H1 (cell line): ENCODE measurements around the gene TIFAB. TPM values are rescaled to one million over a fixed set of nuclear protein-coding genes. Genes with fewer than 3 reads are reported as not detected.

Experiments used
- CTCF ChIA-PET: fragments of 300-600 bp; sonication (Branson Sonifier 250); formaldehyde crosslinking; loops from one replicate; lab custom pipeline; 2021; ENCODE audit not compliant: partially characterized antibody; lab: Charles Lee
- POLR2A ChIA-PET: fragments of 300-600 bp; sonication (Branson Sonifier 250); formaldehyde crosslinking; loops from one replicate; lab custom pipeline; 2021; ENCODE audit warnings: inconsistent platforms; ENCODE audit not compliant: partially characterized antibody; lab: Charles Lee
- DNase-seq, 2 experiments: peaks; one replicate each; pipeline versions ENCODE4 v3.0.0 to v3.0.0-alpha.2; 2010 to 2022; ENCODE audit warnings: low spot score in 2 of 2, low read depth in 1 of 2, mixed read lengths in 1 of 2
- FAIRE-seq: peaks from 2 replicates; lab custom pipeline; 2011; peaks lifted over from hg19 to GRCh38; lab: Jason Lieb, UNC
- H2AFZ ChIP-seq: 2 replicates; pipeline ENCODE4 v1.8.1; 2012; ENCODE audit warnings: low read length, inconsistent platforms
- H2AK5ac ChIP-seq: 2 replicates; pipeline ENCODE4 v1.6.1; 2013; ENCODE audit warnings: low read depth, low read length
- H2BK120ac ChIP-seq: replicated peaks from 2 replicates; pipeline ENCODE3; 2013; ENCODE audit warnings: low read depth, low read length, inconsistent platforms
- H2BK12ac ChIP-seq: 2 replicates; pipeline ENCODE4 v1.6.1; 2013; ENCODE audit warnings: low read depth, low read length
- H2BK15ac ChIP-seq: 2 replicates; pipeline ENCODE4 v1.6.1; 2013; ENCODE audit warnings: low read length
- H2BK20ac ChIP-seq: 2 replicates; pipeline ENCODE4 v1.6.1; 2013; ENCODE audit warnings: low read length
- H2BK5ac ChIP-seq: 2 replicates; pipeline ENCODE4 v1.6.1; 2013; ENCODE audit warnings: low read depth, low read length
- H3K14ac ChIP-seq: 2 replicates; pipeline ENCODE4 v1.6.1; 2013; ENCODE audit warnings: inconsistent platforms; ENCODE audit not compliant: insufficient read length
- H3K18ac ChIP-seq: 2 replicates; pipeline ENCODE4 v1.6.1; 2013; ENCODE audit warnings: low read length; ENCODE audit errors: extremely low read depth
- H3K23ac ChIP-seq: 2 replicates; pipeline ENCODE4 v1.6.1; 2013; ENCODE audit warnings: inconsistent platforms; ENCODE audit not compliant: insufficient read length
- H3K23me2 ChIP-seq: 2 replicates; pipeline ENCODE4 v1.6.1; 2013; ENCODE audit warnings: low read depth, low read length
- H3K27ac ChIP-seq: 2 replicates; pipeline ENCODE4 v1.6.1; 2011; ENCODE audit warnings: low read depth, low read length, inconsistent platforms
- H3K27me3 ChIP-seq, 4 experiments: replicated peaks in 1 of 4; 1 replicate in 1 of 4; 2 replicates in 3 of 4; pipeline versions ENCODE4 v1.6.1 to v1.8.1; 2011 to 2013; ENCODE audit warnings: low read length in 3 of 4, mild to moderate bottlenecking in 3 of 4, inconsistent platforms in 2 of 4, mixed read lengths in 2 of 4, moderate library complexity in 1 of 4; ENCODE audit not compliant: control insufficient read depth in 3 of 4, insufficient read depth in 3 of 4; ENCODE audit errors: extremely low read depth in 1 of 4
- H3K36me3 ChIP-seq, 4 experiments: 2 replicates each; pipeline versions ENCODE4 v1.6.1 to v1.8.1; 2011 to 2013; ENCODE audit warnings: mild to moderate bottlenecking in 4 of 4, low read length in 3 of 4, moderate library complexity in 2 of 4, control low read depth in 1 of 4, inconsistent platforms in 1 of 4; ENCODE audit not compliant: insufficient read depth in 4 of 4, control insufficient read depth in 2 of 4
- H3K4ac ChIP-seq: replicated peaks from 2 replicates; pipeline ENCODE3; 2013; ENCODE audit warnings: low read length, low read depth, mixed read lengths, inconsistent platforms; ENCODE audit not compliant: insufficient read length
- H3K4me1 ChIP-seq, 4 experiments: replicated peaks in 1 of 4; 1 replicate in 1 of 4; 2 replicates in 3 of 4; pipeline versions ENCODE4 v1.6.1 to v1.8.1; 2011 to 2013; ENCODE audit warnings: low read length in 3 of 4, inconsistent platforms in 2 of 4, mixed read lengths in 1 of 4; ENCODE audit not compliant: insufficient read depth in 4 of 4, control insufficient read depth in 3 of 4
- H3K4me2 ChIP-seq, 2 experiments: 2 replicates each; pipeline versions ENCODE4 v1.6.1 to v1.8.1; 2011 to 2013; ENCODE audit warnings: low read depth in 2 of 2, low read length in 2 of 2, control low read depth in 1 of 2, inconsistent platforms in 1 of 2, mild to moderate bottlenecking in 1 of 2; ENCODE audit not compliant: insufficient read depth in 1 of 2
- H3K4me3 ChIP-seq, 4 experiments: fragments of 200-600, 300-600 bp in 1 of 4; sonication (generic), shearing (Covaris generic), sonication (Bioruptor Twin) in 1 of 4; 2 replicates each; pipeline versions ENCODE4 v1.5.1 to v1.8.1; 2011 to 2016; ENCODE audit warnings: low read length in 4 of 4, low read depth in 3 of 4, control low read depth in 2 of 4, inconsistent platforms in 2 of 4, mild to moderate bottlenecking in 2 of 4, mixed read lengths in 1 of 4, moderate library complexity in 1 of 4; ENCODE audit not compliant: insufficient read depth in 2 of 4; ENCODE audit errors: extremely low read depth in 1 of 4
- H3K56ac ChIP-seq: replicated peaks from 2 replicates; pipeline ENCODE3; 2013; ENCODE audit warnings: low read depth, mild to moderate bottlenecking, mixed read lengths, low read length, inconsistent platforms; ENCODE audit not compliant: insufficient read length
- H3K79me1 ChIP-seq: 2 replicates; pipeline ENCODE4 v1.6.1; 2013; ENCODE audit warnings: low read depth, low read length, control low read depth
- H3K79me2 ChIP-seq, 2 experiments: 2 replicates each; pipeline versions ENCODE4 v1.6.1 to v1.8.1; 2012 to 2013; ENCODE audit warnings: low read length in 2 of 2, mild to moderate bottlenecking in 2 of 2, inconsistent platforms in 1 of 2; ENCODE audit not compliant: insufficient read depth in 2 of 2, control insufficient read depth in 1 of 2
- H3K9ac ChIP-seq, 4 experiments: replicated peaks in 1 of 4; 1 replicate in 1 of 4; 2 replicates in 3 of 4; pipeline versions ENCODE4 v1.6.1 to v1.8.1; 2011 to 2013; ENCODE audit warnings: low read depth in 3 of 4, low read length in 3 of 4, control low read depth in 2 of 4, mild to moderate bottlenecking in 2 of 4, moderate library complexity in 2 of 4, inconsistent platforms in 1 of 4; ENCODE audit errors: extremely low read depth in 1 of 4
- H3K9me3 ChIP-seq, 2 experiments: 2 replicates each; pipeline versions ENCODE4 v1.6.1 to v1.8.1; 2012 to 2013; ENCODE audit warnings: mild to moderate bottlenecking in 2 of 2, moderate library complexity in 2 of 2, control low read depth in 1 of 2, inconsistent platforms in 1 of 2, low read depth in 1 of 2, low read length in 1 of 2, mixed read lengths in 1 of 2; ENCODE audit not compliant: insufficient read depth in 2 of 2
- H4K20me1 ChIP-seq, 2 experiments: replicated peaks in 1 of 2; 2 replicates each; pipeline versions ENCODE3 to v1.8.1; 2011 to 2013; ENCODE audit warnings: inconsistent platforms in 2 of 2, low read length in 2 of 2, mild to moderate bottlenecking in 1 of 2; ENCODE audit not compliant: insufficient read depth in 2 of 2, control insufficient read depth in 1 of 2
- H4K5ac ChIP-seq: 2 replicates; pipeline ENCODE4 v1.6.1; 2013; ENCODE audit warnings: low read length, low read depth, mixed read lengths, inconsistent platforms; ENCODE audit not compliant: insufficient read length
- H4K8ac ChIP-seq: 2 replicates; pipeline ENCODE4 v1.8.0; 2013; ENCODE audit warnings: mild to moderate bottlenecking, moderate library complexity, low read length, inconsistent platforms; ENCODE audit not compliant: insufficient read depth; ENCODE audit errors: extremely low read depth
- H4K91ac ChIP-seq: replicated peaks from 2 replicates; pipeline ENCODE3; 2013; ENCODE audit warnings: low read length, mixed read lengths, inconsistent platforms; ENCODE audit not compliant: insufficient read length
- CHD2 ChIP-seq: IDR thresholded peaks from 2 replicates; pipeline ENCODE4 v1.6.1; 2012; ENCODE audit warnings: low read length, improper control_type of control experiment
- EP300 ChIP-seq, 2 experiments: IDR thresholded peaks; 1 replicate in 1 of 2; 2 replicates in 1 of 2; pipeline ENCODE4 v1.6.1; 2011 to 2012; ENCODE audit warnings: low read depth in 2 of 2, low read length in 2 of 2, mild to moderate bottlenecking in 2 of 2, borderline replicate concordance in 1 of 2, inconsistent platforms in 1 of 2, moderate library complexity in 1 of 2
- HDAC2 ChIP-seq, 2 experiments: fragments of 300-600 bp in 1 of 2; sonication (generic) in 1 of 2; IDR thresholded peaks; 2 replicates each; pipeline ENCODE4 v1.6.1; 2011 to 2012; ENCODE audit warnings: low read depth in 2 of 2, low read length in 2 of 2, mild to moderate bottlenecking in 2 of 2, moderate library complexity in 2 of 2, borderline replicate concordance in 1 of 2, inconsistent platforms in 1 of 2
- KDM4A ChIP-seq: IDR thresholded peaks from one replicate; pipeline ENCODE4 v1.7.1; 2012; ENCODE audit warnings: low read depth, mild to moderate bottlenecking, moderate library complexity, low read length, inconsistent platforms; ENCODE audit not compliant: severe bottlenecking
- MAFK ChIP-seq: IDR thresholded peaks from 2 replicates; pipeline ENCODE4 v1.6.1; 2012; ENCODE audit warnings: low read depth, mild to moderate bottlenecking, improper control_type of control experiment, low read length
- POLR2AphosphoS5 ChIP-seq: IDR thresholded peaks from 2 replicates; pipeline ENCODE4 v1.6.1; 2011; ENCODE audit warnings: low read depth, low read length
- RBBP5 ChIP-seq: IDR thresholded peaks from 2 replicates; pipeline ENCODE4 v1.7.1; 2012; ENCODE audit warnings: low read depth, mild to moderate bottlenecking, inconsistent platforms, low read length, moderate library complexity, borderline replicate concordance
- WGBS, 2 experiments: shearing (Covaris generic) in 1 of 2; methylation state at CpG; one replicate each; pipeline versions ENCODE4 v1.1.6 to v1.1.7; 2013 to 2015; ENCODE audit warnings: low lambda C conversion rate in 2 of 2, mixed read lengths in 2 of 2, inconsistent platforms in 1 of 2, low coverage in 1 of 2, missing lambda C conversion rate in 1 of 2; ENCODE audit not compliant: insufficient replicate concordance in 2 of 2, insufficient coverage in 1 of 2, insufficient read length in 1 of 2; ENCODE audit errors: extremely low coverage in 1 of 2, missing lambda C conversion rate in 1 of 2; 5-methylcytosine and 5-hydroxymethylcytosine counted together
- polyA plus RNA-seq, 7 experiments: library from polyadenylated mRNA; depleted of rRNA in 3 of 7; stranded (reverse) in 5 of 7; unstranded in 2 of 7; fragments of >200 nt in 5 of 7; fragments of 200-250 nt in 2 of 7; gene quantifications; 1 replicate in 5 of 7; 2 replicates in 1 of 7; 4 replicates in 1 of 7; pipeline versions ENCODE4 v1.2.1 to v1.2.3, GENCODE V29; 2011 to 2013; ENCODE audit warnings: missing spikeins in 2 of 7, mixed read lengths in 2 of 7
- total RNA-seq: library from RNA; stranded (reverse); fragmentation: NEBNext Ultra II Directional; extraction: Animal tissue kit (Norgen Biotek cat#: 25700); gene quantifications from 2 replicates; pipeline ENCODE4 v1.2.1, GENCODE V29; 2021
- TF ChIP-seq, protein P1 (sequence below): IDR thresholded peaks from 2 replicates; pipeline ENCODE4 v1.6.1; 2012; ENCODE audit warnings: low read length, inconsistent platforms

TIFAB gene
- total and polyA plus RNA-seq, 2 of the 8 experiments (the other 6 are each of a cell fraction or from before 2014, with no cell fraction given), result not detected

GRCh38 chr5:135490245-135491037, 38.3 kb upstream of the TIFAB start:
- H3K4ac ChIP-seq, result no peak overlapping the region
- peaks cover 8 to 25% of the 10 kb centered on the region in 2 experiments for H4K20me1 ChIP-seq
- H2AK5ac ChIP-seq, result no peak overlapping the region
- no peak overlapping the region for H3K56ac ChIP-seq
- H3K79me2 ChIP-seq, result no peaks in the 10 kb centered on the region
- ChIA-PET CTCF (interaction anchor here (1.0 to 9.9 kb wide), 13 partner anchors 11 to 337 kb away, joined by 3 to 137 read pairs (median 5); partner anchors contain the start of gene NEUROG1), POLR2A (interaction anchor here (0.6 to 2.8 kb wide), 3 partner anchors 43 to 456 kb away, joined by 3 to 15 read pairs (median 3); partner anchors contain the start of gene NEUROG1)
- no peak overlapping the region for H3K27ac ChIP-seq
- peak overlapping the region; percentile 71; the same call in 1 of the 2 replicates for H2BK12ac ChIP-seq
- peak overlapping the region; percentile 73 to 76 for H3K4me2 ChIP-seq
- peaks cover 20% of the 10 kb centered on the region; the same call in 1 of the 2 replicates for H3K23me2 ChIP-seq
- no peaks in the 10 kb centered on the region for H3K36me3 ChIP-seq
- H3K9ac ChIP-seq, result no peak overlapping the region
- WGBS, 2 experiments, result 4% methylated on average over 49 of the region's 49 CpGs; no CpG with 5 or more reads in 1 of the 2 experiments
- H4K91ac ChIP-seq, result no peak overlapping the region
- H2BK120ac ChIP-seq, result no peak overlapping the region
- H2BK15ac ChIP-seq, result no peak overlapping the region
- FAIRE-seq, result no peak
- no peak overlapping the region for H3K14ac ChIP-seq
- H3K23ac ChIP-seq, result no peak overlapping the region
- no peaks in the 10 kb centered on the region for H3K9me3 ChIP-seq
- peaks cover 4 to 40% (median 24%) of the 10 kb centered on the region in 4 experiments for H3K4me1 ChIP-seq
- 0 out of 2 replicates have a peak overlapping the region, but pooled peaks have one; percentile 90 for H2BK20ac ChIP-seq
- DNase-seq, result peak in 1 of 2 experiments; percentile 75
- H3K27me3 ChIP-seq, result peaks cover 88 to 100% (median 99%) of the 10 kb centered on the region in 4 experiments
- H3K79me1 ChIP-seq, result no peaks in the 10 kb centered on the region
- H4K5ac ChIP-seq, result no peak overlapping the region
- peak overlapping the region; percentile 35; the same call in 1 of the 2 replicates for H2BK5ac ChIP-seq
- no peak overlapping the region for H2AFZ ChIP-seq
- H3K18ac ChIP-seq, result peak overlapping the region; percentile 87; the same call in 1 of the 2 replicates
- H3K4me3 ChIP-seq, result peak overlapping the region; percentile 32 to 56 (median 46); a peak in 7 of 8 replicates
- peak overlapping the region; percentile 77 for H4K8ac ChIP-seq
- TF ChIP-seq, protein P1, sequence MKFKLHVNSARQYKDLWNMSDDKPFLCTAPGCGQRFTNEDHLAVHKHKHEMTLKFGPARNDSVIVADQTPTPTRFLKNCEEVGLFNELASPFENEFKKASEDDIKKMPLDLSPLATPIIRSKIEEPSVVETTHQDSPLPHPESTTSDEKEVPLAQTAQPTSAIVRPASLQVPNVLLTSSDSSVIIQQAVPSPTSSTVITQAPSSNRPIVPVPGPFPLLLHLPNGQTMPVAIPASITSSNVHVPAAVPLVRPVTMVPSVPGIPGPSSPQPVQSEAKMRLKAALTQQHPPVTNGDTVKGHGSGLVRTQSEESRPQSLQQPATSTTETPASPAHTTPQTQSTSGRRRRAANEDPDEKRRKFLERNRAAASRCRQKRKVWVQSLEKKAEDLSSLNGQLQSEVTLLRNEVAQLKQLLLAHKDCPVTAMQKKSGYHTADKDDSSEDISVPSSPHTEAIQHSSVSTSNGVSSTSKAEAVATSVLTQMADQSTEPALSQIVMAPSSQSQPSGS, result no peak
- TF ChIP-seq MAFK, result no peak
- no peak for TF ChIP-seq HDAC2 (IDR thresholded peaks at IDR 0.05; ENCODE audit: borderline replicate concordance in 1 of 2, low read depth in 2 of 2, low read length in 2 of 2)
- no peak for TF ChIP-seq CHD2
- peak; percentile 63; the same call in 1 of the 2 replicates for TF ChIP-seq RBBP5
- TF ChIP-seq KDM4A, result peak; percentile 31
- TF ChIP-seq POLR2AphosphoS5, result no peak
- TF ChIP-seq EP300 (IDR thresholded peaks at IDR 0.05; ENCODE audit: borderline replicate concordance in 1 of 2, low read depth in 2 of 2, low read length in 2 of 2), result no peak
